H9 (cell line): ENCODE measurements around the gene ITPR1. TPM values are rescaled to one million over a fixed set of nuclear protein-coding genes. Genes with fewer than 3 reads are reported as not detected.

ENCODE experiments used
- DNase-seq: peaks from one replicate; pipeline ENCODE4 v3.0.0-alpha.2; 2017
- H2AFZ ChIP-seq: one replicate; pipeline ENCODE4 v1.6.1; 2013; ENCODE audit warnings: mild to moderate bottlenecking, low read length, control low read depth, moderate library complexity
- H2AK5ac ChIP-seq: 2 replicates; pipeline ENCODE4 v1.6.1; 2013; ENCODE audit warnings: low read length, control low read depth, mixed read lengths; ENCODE audit not compliant: insufficient read length
- H2BK120ac ChIP-seq: one replicate; pipeline ENCODE4 v1.6.1; 2013; ENCODE audit warnings: low read depth, mild to moderate bottlenecking, low read length, control low read depth, inconsistent platforms; ENCODE audit not compliant: poor library complexity, severe bottlenecking
- H2BK12ac ChIP-seq: 2 replicates; pipeline ENCODE4 v1.6.1; 2013; ENCODE audit warnings: low read length, control low read depth, mixed read lengths, low read depth; ENCODE audit not compliant: insufficient read length
- H2BK15ac ChIP-seq: 2 replicates; pipeline ENCODE4 v1.6.1; 2013; ENCODE audit warnings: low read depth, low read length, control low read depth
- H2BK20ac ChIP-seq: one replicate; pipeline ENCODE4 v1.6.1; 2013; ENCODE audit warnings: low read depth, mild to moderate bottlenecking, low read length, control low read depth, inconsistent platforms; ENCODE audit not compliant: poor library complexity, severe bottlenecking
- H2BK5ac ChIP-seq: 2 replicates; pipeline ENCODE4 v1.6.1; 2013; ENCODE audit warnings: low read length, control low read depth, mixed read lengths; ENCODE audit not compliant: insufficient read length
- H3K14ac ChIP-seq: 2 replicates; pipeline ENCODE4 v1.6.1; 2013; ENCODE audit warnings: low read length, control low read depth; ENCODE audit not compliant: insufficient read depth
- H3K18ac ChIP-seq: 2 replicates; pipeline ENCODE4 v1.6.1; 2013; ENCODE audit warnings: low read depth, mild to moderate bottlenecking, mixed read lengths, low read length, control low read depth; ENCODE audit not compliant: insufficient read length
- H3K23ac ChIP-seq: 2 replicates; pipeline ENCODE4 v1.6.1; 2013; ENCODE audit warnings: low read length, control low read depth, mixed read lengths, low read depth; ENCODE audit not compliant: insufficient read length
- H3K23me2 ChIP-seq: 2 replicates; pipeline ENCODE4 v1.6.1; 2013; ENCODE audit warnings: low read depth, mild to moderate bottlenecking, mixed read lengths, low read length, control low read depth; ENCODE audit not compliant: insufficient read length, poor library complexity, severe bottlenecking
- H3K27ac ChIP-seq: 2 replicates; pipeline ENCODE4 v1.5.1; 2013; ENCODE audit warnings: low read length, control low read depth, mixed read lengths, low read depth; ENCODE audit not compliant: insufficient read length
- H3K27me3 ChIP-seq: 2 replicates; pipeline ENCODE4 v1.6.1; 2013; ENCODE audit warnings: low read length, control low read depth, inconsistent platforms; ENCODE audit not compliant: insufficient read depth
- H3K4ac ChIP-seq: 2 replicates; pipeline ENCODE4 v1.6.1; 2013; ENCODE audit warnings: low read depth, mild to moderate bottlenecking, control low read depth, inconsistent platforms, low read length, moderate library complexity
- H3K4me1 ChIP-seq: 2 replicates; pipeline ENCODE4 v1.6.1; 2013; ENCODE audit warnings: low read length, control low read depth, inconsistent platforms; ENCODE audit not compliant: insufficient read depth
- H3K4me2 ChIP-seq: 2 replicates; pipeline ENCODE4 v1.6.1; 2013; ENCODE audit warnings: low read length, control low read depth, mixed read lengths; ENCODE audit not compliant: insufficient read length, insufficient read depth
- H3K56ac ChIP-seq: 2 replicates; pipeline ENCODE4 v1.6.1; 2013; ENCODE audit warnings: low read depth, mild to moderate bottlenecking, mixed read lengths, low read length, control low read depth; ENCODE audit not compliant: insufficient read length
- H3K79me1 ChIP-seq: 2 replicates; pipeline ENCODE4 v1.6.1; 2013; ENCODE audit warnings: low read depth, mild to moderate bottlenecking, moderate library complexity, low read length, control low read depth, inconsistent platforms; ENCODE audit not compliant: insufficient read depth, poor library complexity, severe bottlenecking
- H3K79me2 ChIP-seq: 2 replicates; pipeline ENCODE4 v1.6.1; 2013; ENCODE audit warnings: low read length, control low read depth, inconsistent platforms; ENCODE audit not compliant: insufficient read depth
- H3K9ac ChIP-seq: 2 replicates; pipeline ENCODE4 v1.6.1; 2013; ENCODE audit warnings: low read length, control low read depth, mixed read lengths; ENCODE audit not compliant: insufficient read length; ENCODE audit errors: extremely low read depth
- H3K9me3 ChIP-seq: one replicate; pipeline ENCODE4 v1.6.1; 2013; ENCODE audit warnings: low read depth, low read length, inconsistent platforms; ENCODE audit not compliant: control insufficient read depth
- H3T11ph ChIP-seq: one replicate; pipeline ENCODE4 v1.6.1; 2013; ENCODE audit warnings: mild to moderate bottlenecking, low read length, control low read depth, inconsistent platforms
- H4K20me1 ChIP-seq: one replicate; pipeline ENCODE4 v1.6.1; 2013; ENCODE audit not compliant: control insufficient read depth, insufficient read length, insufficient read depth
- H4K5ac ChIP-seq: 2 replicates; pipeline ENCODE4 v1.6.1; 2013; ENCODE audit warnings: low read depth, mild to moderate bottlenecking, mixed read lengths, low read length, control low read depth; ENCODE audit not compliant: insufficient read length
- H4K8ac ChIP-seq: replicated peaks from 2 replicates; pipeline ENCODE4 v1.6.1; 2013; ENCODE audit warnings: low read length, control low read depth, mixed read lengths, low read depth; ENCODE audit not compliant: insufficient read length
- H4K91ac ChIP-seq: 2 replicates; pipeline ENCODE4 v1.6.1; 2013; ENCODE audit warnings: low read depth, mild to moderate bottlenecking, moderate library complexity, mixed read lengths, low read length, control low read depth; ENCODE audit not compliant: insufficient read length
- H3K27ac Mint-ChIP-seq, 3 experiments: 2 replicates in 2 of 3; 3 replicates in 1 of 3; pipeline ENCODE4 v1.8.0; 2020 to 2021; ENCODE audit warnings: mixed read lengths in 3 of 3, mild to moderate bottlenecking in 1 of 3, moderate library complexity in 1 of 3
- H3K27me3 Mint-ChIP-seq: 2 replicates; pipeline ENCODE4 v1.8.0; 2021; ENCODE audit warnings: low read depth, mild to moderate bottlenecking, moderate library complexity, mixed read lengths
- H3K36me3 Mint-ChIP-seq, 3 experiments: 2 replicates in 2 of 3; 3 replicates in 1 of 3; pipeline ENCODE4 v1.8.0; 2020 to 2021; ENCODE audit warnings: low read depth in 3 of 3, mixed read lengths in 3 of 3; ENCODE audit not compliant: insufficient read depth in 1 of 3
- H3K4me1 Mint-ChIP-seq, 2 experiments: 2 replicates each; pipeline ENCODE4 v1.8.0; 2020; ENCODE audit warnings: mixed read lengths in 2 of 2
- H3K4me3 Mint-ChIP-seq, 2 experiments: 2 replicates in 1 of 2; 3 replicates in 1 of 2; pipeline ENCODE4 v1.8.0; 2020 to 2021; ENCODE audit warnings: mild to moderate bottlenecking in 2 of 2, mixed read lengths in 2 of 2, moderate library complexity in 1 of 2
- H3K9me3 Mint-ChIP-seq, 2 experiments: 2 replicates in 1 of 2; 3 replicates in 1 of 2; pipeline ENCODE4 v1.8.0; 2020; ENCODE audit warnings: mild to moderate bottlenecking in 2 of 2, mixed read lengths in 2 of 2, moderate library complexity in 1 of 2
- CTCF ChIP-seq: fragments of 200-600 bp; sonication (generic); conservative IDR thresholded peaks from 3 replicates; pipeline ENCODE4 v1.8.0; 2021; ENCODE audit warnings: antibody characterized with exemption, mild to moderate bottlenecking
- WGBS: extraction: QIAGEN DNeasy Blood & Tissue Kit; methylation state at CpG from one replicate; pipeline ENCODE4 v1.1.7; 2013; ENCODE audit warnings: missing lambda C conversion rate, low lambda C conversion rate, mixed read lengths; ENCODE audit not compliant: insufficient read length; ENCODE audit errors: extremely low coverage; 5-methylcytosine and 5-hydroxymethylcytosine counted together
- total RNA-seq: library from RNA; stranded (reverse); gene quantifications from 2 replicates; pipeline ENCODE4 v1.2.1, GENCODE V29; 2021

Gene ITPR1
- total RNA-seq, 1 experiment from 2014 or later = 4.2 TPM

- DNase-seq = no peak
- Mint-ChIP-seq H3K27me3 (no peaks in the 10 kb centered on the region; the same call in 1 of the 2 replicates), H3K27ac (no peak overlapping the region), H3K36me3 (peaks cover 0 to 10% (median 0%) of the 10 kb centered on the region in 3 experiments; a peak in 4 of 7 replicates), H3K4me1 (peaks cover 11 to 23% of the 10 kb centered on the region in 2 experiments), H3K4me3 (no peak overlapping the region), H3K9me3 (peaks cover 8% of the 10 kb centered on the region in 2 experiments)
- no peak for TF ChIP-seq CTCF
- Histone ChIP-seq H3T11ph (no peak overlapping the region), H2BK5ac (no peak overlapping the region), H3K9me3 (no peaks in the 10 kb centered on the region), H3K79me2 (no peaks in the 10 kb centered on the region), H2BK120ac (no peak overlapping the region), H3K18ac (no peak overlapping the region), H2BK12ac (no peak overlapping the region), H2BK15ac (no peak overlapping the region), H4K20me1 (no peaks in the 10 kb centered on the region), H3K4me2 (no peak overlapping the region), H3K14ac (no peak overlapping the region), H3K79me1 (no peaks in the 10 kb centered on the region), H2BK20ac (no peak overlapping the region), H3K27ac (no peak overlapping the region), H3K27me3 (no peaks in the 10 kb centered on the region), H4K5ac (no peak overlapping the region), H3K9ac (no peak overlapping the region), H3K56ac (no peak overlapping the region), H3K4ac (no peak overlapping the region), H2AFZ (no peak overlapping the region), H2AK5ac (no peak overlapping the region), H4K91ac (no peak overlapping the region), H3K23me2 (no peaks in the 10 kb centered on the region), H4K8ac (no peak overlapping the region), H3K4me1 (no peaks in the 10 kb centered on the region; the same call in 1 of the 2 replicates), H3K23ac (no peak overlapping the region)
- WGBS = no CpG with 5 or more reads among the region's 5 CpGs
Measured at GRCh38 chr3:4534906-4535305, 41.8 kb downstream of the ITPR1 start.
